Stimulated activated CD4-positive, alpha-beta T cell treated with anti-CD3 and anti-CD28 coated beads, Interleukin-4, amount 100 ng/mL, for 4 hours (primary cell): ENCODE measurements around the gene PLEKHM3.

ENCODE experiments used
- DNase-seq, 2 experiments: peaks; one replicate each; pipeline ENCODE4 v3.0.0-alpha.2; 2020

PLEKHM3 gene, protein sequence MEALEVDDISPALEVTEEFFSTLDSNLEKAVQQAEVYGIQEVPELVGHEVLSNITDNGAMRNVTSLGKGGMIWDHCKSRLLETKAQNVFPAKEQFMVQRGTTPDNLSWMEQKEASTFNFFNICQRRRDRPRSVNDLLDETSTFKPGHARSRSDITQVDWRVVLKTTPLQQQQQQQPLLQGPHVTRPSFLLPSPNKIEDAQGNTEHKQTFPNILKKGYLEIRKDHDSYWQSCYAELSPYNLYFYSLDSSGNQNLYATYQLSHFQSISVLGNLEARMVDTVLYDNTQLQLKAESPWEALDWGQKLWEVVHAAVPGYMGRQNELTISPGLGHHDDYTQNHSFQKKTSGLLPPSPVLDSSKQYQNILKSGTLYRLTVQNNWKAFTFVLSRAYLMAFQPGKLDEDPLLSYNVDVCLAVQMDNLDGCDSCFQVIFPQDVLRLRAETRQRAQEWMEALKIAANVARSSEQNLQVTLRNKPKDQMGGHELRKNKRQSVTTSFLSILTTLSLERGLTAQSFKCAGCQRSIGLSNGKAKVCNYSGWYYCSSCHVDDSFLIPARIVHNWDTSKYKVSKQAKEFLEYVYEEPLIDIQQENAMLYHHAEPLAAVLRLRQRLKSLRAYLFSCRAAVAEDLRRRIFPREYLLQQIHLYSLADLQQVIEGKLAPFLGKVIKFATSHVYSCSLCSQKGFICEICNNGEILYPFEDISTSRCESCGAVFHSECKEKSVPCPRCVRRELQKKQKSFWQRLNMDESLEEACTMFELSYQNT

DNA sequence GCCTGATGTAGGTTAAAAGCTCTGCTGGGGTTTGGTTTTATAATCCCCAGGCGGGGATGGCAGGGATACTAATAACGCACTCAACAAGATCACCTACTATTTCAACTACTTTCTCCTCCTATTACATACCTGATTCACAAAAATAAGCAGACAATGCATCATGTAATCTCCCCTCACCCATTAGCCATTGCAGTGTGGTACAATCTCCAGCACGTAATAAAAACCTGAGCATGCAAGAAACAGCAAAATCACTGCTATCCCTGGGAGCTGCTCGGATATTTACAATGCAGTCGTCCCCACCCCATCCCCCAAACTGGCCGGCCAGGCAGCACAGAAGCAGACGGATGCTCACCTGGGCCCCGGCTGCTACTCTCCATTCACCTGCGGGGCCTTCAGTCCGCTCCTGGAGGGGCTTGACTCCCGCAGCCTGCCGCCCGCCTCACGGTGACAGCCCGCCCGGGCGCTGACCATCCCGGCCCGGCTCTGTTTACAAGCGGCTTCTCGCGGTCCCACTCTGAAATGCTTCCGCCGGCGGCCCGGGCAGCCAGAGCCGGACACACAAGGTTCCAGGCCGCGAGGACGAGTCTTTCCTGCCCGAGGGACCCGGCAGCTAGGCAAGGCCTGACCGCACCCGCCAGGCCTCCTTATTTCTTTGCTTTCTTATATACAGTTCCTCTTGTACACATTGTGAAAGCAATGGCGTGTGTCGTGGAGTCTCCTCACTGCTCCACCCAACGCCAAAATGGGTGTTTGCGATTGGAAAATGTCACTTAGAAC is at the start of gene PLEKHM3:
Gene PLEKHM3 (minus strand): TSS at position 491 of the 777 bp plus-strand sequence. CDS start 23,888 bp downstream, outside the sequence.
- DNase-seq = peak; percentile 59 to 78

- DNase-seq = no peak
Observed at GRCh38 chr2:208074610-208075356, 49.5 kb upstream of the PLEKHM3 start.

GRCh38 chr2:208072250-208072892 is 47.0 kb upstream of the PLEKHM3 start:
- peak; percentile 25 to 29 for DNase-seq

DNA sequence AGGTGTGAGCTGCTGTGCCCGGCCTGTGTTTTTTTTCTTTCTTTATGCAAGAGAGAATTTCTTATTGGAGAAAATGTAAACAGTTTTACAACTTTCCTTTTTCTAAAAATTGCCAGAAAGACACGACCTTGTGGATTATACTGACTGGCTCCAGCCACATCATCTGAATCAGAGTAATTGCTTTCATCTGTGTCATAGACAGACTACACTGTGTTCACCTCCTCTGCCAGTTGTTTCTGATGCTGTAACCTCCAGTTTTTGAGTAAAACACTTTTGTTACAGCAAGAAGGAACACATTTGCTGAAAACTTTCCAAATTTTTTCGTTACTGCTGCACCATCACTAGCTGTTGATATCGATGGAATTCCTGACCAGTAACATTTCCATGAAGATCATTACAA is 43.9 kb upstream of the PLEKHM3 start:
- no peak for DNase-seq

- no peak for DNase-seq
Observed at GRCh38 chr2:208066016-208066415, 40.7 kb upstream of the PLEKHM3 start.

GRCh38 chr2:208065476-208065875 is 40.1 kb upstream of the PLEKHM3 start:
- DNase-seq = no peak

DNA sequence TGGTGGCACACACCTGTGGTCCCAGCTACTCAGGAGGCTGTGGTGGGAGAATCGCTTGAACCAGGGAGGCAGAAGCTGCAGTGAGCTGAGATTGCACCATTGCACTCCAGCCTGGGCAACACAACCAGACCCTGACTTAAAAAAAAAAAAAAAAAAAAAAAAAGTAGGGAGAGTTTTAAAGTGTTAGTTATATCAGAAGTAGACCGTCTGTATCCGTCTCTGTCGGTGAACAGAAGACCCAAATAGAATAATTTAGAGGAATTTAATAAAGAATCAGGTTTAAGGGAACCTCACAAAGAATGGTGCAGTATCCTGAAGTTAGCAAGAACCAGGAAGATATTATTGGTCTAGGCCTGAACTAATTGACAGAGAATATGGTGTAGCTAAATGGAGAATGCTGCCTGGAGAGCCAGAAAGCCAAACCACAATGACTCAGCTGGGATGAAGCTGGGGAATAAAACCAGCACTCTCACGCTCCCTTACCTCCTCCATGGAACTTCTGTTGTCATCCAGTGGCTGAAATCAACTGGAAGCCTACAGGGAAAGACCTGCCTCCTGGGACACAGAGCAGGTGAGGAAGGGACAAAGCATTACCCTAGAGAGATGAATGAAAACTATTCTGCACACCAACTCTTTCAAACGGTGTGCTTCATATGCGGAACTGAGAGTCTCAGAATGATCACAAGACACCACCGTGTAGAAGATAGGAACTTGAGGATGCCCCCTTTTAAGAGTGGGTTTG is 39.1 kb upstream of the PLEKHM3 start:
- DNase-seq = no peak

- no peak for DNase-seq
Observed at GRCh38 chr2:208062961-208063360, 37.6 kb upstream of the PLEKHM3 start.

DNA sequence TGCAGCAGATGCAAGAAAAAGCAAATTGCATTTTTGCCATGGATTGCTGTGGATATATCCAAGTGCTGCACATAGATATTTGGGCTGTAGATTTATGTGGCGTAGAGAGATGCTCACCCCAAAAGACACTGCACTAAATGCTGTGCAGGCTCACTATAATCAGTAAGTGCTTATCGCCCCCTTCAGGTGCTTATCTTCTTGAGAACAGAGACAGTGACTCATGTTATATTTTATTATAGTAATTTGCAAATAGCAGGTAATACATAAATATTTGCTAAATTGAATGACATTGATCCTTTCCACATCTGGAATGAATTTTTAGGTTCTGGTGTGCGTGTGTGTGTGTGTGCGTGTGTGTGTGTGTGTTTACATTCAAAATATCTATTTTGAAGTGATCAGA is 36.8 kb upstream of the PLEKHM3 start:
- no peak for DNase-seq

GRCh38 chr2:208057108-208057507 is 31.8 kb upstream of the PLEKHM3 start:
- no peak for DNase-seq

DNA sequence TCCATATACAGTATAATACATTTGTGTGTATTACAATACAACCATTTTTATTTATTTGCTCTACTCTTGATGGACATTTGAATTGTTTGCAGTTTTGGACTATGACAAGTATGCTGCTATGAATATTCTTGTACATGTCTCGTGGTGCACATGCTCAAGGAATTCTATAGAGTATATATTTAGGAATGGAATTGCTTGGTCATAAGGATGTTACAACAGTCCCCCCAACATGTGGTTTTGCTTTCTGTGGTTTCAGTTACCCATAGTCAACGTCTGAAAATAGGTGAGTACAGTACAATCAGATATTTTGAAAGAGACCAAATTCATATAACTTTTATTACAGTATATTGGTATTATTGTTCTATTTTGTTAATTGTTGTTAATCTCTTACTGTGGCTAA is 24.1 kb upstream of the PLEKHM3 start:
- no peak for DNase-seq

GRCh38 chr2:208049006-208049405 is 23.7 kb upstream of the PLEKHM3 start:
- DNase-seq = no peak

GRCh38 chr2:208047840-208048239 is 22.5 kb upstream of the PLEKHM3 start:
- no peak for DNase-seq

DNA sequence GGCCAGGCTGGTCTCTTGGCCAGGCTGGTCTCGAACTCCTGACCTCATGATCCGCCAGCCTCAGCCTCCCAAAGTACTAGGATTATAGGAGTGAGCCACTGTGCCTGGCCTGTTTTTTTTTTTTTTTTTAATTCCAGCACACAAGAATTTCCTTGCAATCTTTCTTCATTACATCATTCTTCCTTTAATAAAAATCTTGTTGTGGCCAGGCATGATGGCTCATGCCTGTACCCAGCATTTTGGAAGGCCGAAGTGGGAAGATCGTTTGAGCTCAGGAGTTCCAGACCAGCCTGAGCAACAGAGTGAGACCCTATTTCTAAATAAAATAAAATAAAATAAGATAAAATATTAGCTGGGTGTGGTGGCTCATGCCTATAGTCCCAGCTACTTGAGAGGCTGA is 21.4 kb upstream of the PLEKHM3 start:
- no peak for DNase-seq

DNA sequence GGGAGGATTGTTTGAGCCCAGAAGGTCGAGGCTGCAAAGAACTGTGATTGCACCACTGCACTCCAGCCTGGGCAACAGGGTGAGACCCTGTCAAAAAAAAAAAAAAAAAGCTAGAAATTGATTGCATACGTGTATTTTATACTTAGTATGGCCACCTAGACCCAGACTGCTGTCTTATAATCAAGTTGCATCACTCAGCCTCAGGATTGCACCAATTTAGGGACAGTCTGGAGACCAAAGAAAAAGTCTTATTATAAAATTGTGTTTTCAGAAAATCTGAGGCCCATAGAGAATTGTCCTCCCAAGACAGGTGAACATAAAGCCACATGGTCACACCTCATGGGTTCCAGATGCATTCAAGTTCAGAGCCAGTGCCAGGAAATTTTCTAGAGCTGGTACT is 17.1 kb upstream of the PLEKHM3 start:
- no peak for DNase-seq

DNA sequence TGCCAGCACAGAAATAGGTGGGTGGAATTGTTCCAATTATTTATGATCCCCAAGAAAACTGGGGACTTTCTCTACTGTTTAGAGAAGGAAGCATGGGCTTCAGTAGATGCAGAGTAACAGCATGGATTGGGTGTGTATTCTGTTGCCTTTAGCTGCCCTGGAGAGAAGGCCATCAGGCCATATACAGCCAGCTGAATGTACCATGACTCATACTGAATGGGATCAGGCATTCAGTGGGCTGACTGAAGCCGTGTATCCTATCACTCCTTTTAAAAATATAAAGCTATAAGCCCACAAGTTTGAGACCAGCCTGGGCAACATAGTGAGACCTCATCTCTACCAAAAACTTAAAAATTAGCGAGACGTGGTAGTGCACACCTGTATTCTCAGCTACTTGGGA is 16.7 kb upstream of the PLEKHM3 start:
- no peak for DNase-seq

DNA sequence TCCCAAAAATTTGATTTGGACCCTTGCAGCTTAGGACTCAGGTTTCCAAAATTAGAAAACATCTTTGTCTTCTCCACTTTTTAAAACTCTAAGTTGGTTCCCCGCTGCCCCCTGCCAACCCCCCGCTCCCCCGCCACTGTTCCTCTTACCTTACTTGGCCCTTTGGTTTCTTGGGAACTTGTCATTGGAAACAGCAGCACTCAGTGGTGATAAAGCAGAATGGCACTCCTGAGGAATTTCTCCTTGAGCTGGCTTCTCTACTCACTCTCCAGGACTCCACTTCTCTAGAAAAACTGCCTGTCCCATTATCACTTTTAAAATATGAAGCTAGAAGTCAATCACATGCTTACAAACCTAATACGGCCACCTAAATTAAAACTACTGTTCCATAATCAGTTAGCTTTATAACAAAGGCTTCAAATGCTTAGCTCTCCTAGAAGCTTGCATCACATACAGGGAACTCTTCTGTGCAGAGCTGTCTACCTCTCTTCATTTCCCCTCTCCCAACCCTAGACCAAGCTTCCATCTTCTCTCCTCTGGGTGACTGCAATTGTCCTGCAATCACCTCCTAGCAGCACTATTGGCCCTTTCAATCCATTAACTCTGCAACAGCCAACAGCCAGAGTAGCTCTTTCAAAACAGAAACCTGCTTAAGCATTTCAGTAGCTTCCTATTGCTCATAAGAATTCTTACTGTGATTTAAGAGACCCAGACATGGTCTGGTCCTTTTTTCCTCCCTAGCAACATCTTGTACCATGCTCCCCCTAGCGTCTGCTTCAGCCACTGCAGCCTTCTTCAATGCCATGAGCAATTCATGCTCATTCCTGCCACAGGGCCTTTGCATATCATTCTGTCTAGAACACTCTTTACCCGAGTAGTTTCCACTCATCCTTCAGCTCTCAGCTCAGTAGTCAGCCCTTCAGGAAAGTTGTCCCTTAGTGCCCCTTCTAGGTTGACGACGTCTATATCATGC is 15.2 kb upstream of the PLEKHM3 start:
- DNase-seq = peak; percentile 48 to 61

DNA sequence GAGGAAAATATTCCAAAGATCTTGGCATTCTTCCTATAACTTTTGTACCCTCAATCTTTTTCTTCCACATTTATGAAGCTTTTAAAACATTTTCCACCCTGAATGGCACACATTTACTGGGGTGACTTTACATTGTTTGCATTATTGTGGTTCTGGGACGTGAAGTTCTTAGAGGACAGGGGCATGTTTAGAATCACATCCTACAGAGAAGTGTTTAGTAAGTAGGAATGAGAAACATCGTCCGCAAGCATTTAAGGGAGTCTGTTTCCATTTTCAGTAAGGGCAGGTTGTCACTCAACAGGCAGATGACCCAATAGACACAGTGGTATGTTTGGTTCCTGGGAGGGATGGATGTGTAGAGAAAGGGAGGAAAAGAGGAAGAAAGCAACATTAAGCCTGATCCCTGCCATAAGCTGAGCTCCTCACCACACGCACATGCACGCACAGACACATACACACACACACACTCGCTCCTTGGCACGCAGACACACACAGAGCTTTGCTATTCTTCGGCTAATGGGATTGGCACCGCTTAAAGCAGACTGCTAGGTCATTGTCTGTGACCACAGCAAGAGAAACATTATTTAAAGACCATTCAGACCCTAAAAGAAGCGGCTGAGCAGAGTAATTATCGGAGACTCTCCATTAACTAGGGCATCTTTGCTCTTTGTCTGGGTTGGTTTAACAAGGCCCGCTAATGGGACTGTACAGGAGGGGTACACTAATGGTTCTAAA is 14.2 kb upstream of the PLEKHM3 start:
- DNase-seq = no peak
